NCI-H1436 (cell line): ENCODE data around the gene MSLN.
A peak's percentile ranks its signal among the peaks of the same experiment; 100 is the strongest.

Experiments used
- DNase-seq: peaks from one replicate; lab custom pipeline; 2025; lab: John Stamatoyannopoulos, UW

Gene MSLN

DNA sequence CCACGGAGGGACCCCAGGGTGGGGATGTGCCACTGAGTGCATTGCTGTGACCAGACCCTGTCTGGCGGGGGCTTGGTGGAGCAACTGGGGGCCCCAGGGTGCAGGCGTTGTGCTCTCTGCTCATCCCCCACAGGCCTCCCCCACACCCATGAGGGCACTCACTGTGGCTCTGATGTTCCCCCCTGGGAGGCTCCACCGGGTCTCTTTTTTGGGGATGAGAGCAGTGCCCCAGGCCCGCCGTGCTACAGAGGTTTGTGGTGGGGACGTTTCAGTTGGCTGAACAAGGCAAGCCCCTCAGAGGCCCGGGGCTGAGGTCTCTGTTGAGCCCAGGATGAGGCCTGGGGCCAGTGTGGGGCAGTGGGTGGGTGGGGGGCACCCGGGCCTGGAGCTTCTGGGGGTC, 36.8 kb upstream of the MSLN start:
- DNase-seq, result no peak

DNA sequence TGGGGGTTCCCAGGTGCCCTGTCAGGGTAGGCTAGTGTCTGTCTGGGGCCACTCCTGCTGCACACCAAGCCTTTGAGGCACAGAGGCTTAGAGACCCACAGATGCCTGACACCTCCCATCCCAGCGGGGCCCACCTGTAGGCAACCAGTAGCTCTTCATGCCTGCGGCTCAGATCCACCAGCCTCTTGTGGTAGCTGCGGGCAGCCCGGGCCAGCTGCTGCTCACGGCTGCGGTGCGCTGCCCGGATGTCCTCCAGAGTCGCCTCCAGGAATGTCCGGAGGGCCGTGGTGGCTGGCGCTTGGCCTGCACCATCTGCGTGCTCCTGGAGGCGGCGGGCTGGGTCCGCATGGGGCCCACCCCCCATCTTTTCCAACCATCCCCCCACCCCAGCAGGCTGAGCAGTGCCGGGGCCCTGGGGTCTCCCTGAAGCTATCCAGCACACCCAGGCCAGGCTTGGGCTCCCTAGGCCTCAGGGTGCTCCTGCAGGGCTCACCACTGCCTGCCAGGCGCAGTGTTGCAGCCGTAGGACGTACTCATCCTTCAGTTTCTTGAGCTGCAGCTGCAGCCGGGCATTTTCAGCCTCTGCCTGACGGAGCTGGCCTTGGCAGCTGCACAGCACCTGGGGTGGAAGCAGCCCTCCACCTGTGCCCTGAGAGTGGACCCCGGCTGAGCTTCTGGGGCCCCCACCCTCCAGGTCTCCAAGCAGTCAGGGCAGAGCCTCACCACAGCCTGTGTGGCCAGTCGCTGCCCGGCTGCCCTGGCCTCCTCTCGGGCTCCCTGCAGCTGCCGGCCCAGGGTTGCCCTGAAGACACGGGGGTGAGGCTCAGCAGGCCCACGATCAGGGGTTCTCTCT, 36.1 kb upstream of the MSLN start:
- DNase-seq, result no peak

DNA sequence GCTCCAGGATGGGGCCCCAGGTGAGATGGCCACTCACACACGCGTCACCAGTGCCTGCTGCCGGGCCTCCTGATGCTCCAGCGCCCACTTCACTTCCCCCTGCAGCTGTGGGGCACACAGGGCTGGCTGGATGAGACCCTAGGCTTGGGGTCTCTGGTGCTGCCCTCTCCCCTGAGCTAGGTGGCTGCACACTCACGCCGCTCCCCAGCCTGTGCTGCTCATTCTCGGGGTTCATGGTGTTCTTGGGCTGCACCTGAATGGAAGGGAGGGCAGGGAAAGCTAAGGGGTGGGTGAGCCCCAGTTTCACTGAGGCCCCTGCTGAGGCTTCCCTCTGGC, 35.5 kb upstream of the MSLN start:
- DNase-seq, result no peak

DNA sequence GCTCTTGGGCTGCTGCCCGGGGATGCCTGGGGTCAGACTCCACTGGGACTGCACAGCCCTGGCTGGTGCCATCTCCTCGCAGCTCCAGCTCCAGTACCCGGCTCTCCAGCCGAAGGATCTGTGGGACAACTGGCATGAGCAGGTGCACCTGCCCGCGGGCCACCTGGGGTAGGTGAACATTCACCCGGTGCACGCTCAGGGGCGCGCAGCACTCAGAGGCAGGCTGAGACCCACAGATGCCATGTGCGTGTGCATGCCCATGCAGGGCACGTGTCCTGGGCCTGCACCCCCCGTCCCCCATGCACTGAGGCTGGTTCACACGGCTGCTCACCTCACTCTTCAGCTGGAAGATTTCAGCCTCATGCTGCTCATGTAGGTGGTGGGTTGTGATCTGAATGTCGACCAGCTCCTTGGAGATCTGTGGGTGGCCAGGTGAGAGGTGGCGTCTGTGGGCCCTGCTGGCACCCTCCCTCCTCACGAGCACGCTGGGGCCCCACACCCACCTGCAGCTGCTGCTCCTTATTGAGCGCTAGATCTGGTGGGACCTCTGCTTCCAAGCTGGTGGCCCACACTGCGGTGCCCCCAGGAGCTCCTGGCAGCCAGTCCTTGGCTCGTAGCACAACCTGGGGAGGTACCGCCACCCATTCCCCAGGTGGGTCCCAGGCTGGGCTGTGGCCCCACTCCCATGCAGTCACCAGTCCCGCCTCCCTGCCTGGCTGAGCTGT, 34.9 kb upstream of the MSLN start:
- no peak for DNase-seq

DNA sequence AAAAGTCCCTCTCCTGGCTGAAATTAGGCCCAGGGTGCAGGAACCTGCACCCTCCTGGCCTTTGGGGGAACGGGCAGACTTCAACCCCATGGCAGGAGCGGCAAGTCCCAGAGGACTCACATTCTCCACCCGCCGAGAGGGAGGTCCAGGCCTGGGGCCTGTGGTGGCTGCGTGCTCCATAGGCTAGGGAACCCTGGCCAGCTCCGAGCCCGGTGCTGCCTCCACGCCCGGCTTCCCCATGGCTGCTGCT, 34.4 kb upstream of the MSLN start:
- DNase-seq, result peak; percentile 17

DNA sequence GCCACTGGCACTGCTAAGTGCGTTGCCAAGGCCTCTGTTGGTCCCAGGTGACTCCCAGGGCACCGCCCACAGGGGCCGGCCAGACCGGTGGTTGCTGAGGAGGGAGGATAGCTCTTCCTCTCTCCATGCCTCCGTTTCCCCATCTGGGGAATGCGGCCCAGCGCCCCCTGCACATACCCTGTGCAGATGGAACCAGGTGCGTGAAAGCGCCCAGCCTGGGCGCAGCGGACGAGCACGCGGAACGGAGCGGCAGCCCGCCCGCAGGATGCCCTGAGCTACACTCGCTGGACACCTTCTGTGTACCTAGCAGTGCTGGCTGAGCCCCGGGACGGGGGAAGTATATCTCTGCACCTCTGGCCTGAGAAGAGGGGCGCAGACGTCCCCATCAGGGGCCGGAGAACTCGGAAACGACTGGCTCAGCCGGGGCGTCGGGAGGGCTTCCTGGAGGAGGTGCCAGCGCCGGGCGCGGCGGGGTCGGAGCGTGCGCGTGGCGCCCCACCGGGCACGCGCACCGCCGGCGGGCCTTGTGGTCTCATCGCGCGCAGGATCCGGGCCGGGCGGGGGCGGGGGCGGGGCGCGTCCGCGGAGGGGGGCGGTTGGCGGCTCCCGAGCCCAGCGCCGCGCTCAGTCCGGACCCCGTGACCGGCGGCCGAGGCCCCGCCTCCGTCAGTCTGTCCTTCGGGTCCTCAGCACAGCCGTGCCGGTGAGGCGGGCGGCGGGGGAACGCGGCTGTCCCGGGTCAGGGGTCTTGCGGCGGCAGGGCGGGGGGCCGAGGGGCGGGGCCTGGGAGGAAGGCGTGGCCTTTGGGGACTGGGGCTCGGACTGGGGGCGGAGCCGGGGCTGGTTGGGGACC, 33.9 kb upstream of the MSLN start, which contains the start of the genes CCDC78 and HAGHL:
TSS of gene CCDC78 (minus strand) at position 6 of the 853 bp plus-strand sequence. CDS start 76 bp downstream, outside the sequence.
TSS of gene HAGHL (plus strand) at position 669 of the 853 bp plus-strand sequence. CDS start 404 bp downstream, outside the sequence.
- peak; percentile 12 for DNase-seq

DNA sequence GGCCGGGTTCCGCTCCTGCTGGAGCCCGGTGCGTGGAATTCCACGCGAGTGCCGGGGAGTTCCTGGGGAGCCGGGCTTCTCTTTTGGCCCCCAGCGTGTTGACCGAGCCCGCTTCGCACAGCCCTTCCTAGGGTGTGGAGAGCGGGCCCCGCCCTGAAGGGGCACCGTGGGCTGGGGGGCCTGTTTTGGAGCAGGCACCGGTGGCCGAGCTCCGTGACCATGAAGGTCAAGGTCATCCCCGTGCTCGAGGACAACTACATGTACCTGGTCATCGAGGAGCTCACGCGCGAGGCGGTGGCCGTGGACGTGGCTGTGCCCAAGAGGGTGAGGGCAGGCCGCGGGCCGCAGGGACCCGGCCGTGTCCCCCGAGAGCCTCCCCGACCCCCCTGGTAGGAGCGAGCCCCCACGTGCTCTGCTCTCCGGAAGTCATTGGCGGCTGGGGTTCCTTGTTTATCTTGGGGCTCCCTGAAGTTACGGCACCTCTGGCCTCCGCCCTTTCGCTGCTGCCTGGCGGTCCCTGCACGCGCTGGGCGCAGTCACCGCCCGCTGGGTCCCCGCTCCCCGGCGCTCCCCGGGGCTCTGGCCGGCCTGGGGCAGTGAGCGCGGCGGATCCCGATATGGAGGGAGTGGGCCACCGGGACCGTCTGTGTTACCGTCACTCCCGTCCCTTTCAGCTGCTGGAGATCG, 33.1 kb upstream of the MSLN start:
- DNase-seq, result no peak

DNA sequence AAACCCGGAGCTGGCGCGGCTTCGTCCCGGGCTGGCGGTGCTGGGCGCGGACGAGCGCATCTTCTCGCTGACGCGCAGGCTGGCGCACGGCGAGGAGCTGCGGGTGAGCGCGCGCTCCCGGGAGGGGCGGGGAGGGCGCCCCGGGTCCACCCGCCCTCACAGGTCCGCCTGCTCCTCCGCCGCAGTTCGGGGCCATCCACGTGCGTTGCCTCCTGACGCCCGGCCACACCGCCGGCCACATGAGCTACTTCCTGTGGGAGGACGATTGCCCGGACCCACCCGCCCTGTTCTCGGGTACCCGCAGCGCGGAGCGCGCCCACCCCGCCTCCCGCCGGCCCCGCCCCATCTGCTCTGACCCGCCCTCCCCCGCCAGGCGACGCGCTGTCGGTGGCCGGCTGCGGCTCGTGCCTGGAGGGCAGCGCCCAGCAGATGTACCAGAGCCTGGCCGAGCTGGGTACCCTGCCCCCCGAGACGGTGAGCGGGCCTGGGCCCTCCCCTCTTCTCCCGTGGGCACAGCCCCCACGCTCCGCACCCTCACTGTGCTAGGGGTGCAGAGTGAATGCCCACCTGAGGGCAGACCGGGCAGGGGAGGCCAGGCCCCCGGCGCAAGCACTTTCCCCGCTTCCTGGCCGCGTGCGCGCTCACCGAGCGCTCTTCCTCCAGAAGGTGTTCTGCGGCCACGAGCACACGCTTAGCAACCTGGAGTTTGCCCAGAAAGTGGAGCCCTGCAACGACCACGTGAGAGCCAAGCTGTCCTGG, 32.2 kb upstream of the MSLN start:
- DNase-seq, result peak; percentile 33

DNA sequence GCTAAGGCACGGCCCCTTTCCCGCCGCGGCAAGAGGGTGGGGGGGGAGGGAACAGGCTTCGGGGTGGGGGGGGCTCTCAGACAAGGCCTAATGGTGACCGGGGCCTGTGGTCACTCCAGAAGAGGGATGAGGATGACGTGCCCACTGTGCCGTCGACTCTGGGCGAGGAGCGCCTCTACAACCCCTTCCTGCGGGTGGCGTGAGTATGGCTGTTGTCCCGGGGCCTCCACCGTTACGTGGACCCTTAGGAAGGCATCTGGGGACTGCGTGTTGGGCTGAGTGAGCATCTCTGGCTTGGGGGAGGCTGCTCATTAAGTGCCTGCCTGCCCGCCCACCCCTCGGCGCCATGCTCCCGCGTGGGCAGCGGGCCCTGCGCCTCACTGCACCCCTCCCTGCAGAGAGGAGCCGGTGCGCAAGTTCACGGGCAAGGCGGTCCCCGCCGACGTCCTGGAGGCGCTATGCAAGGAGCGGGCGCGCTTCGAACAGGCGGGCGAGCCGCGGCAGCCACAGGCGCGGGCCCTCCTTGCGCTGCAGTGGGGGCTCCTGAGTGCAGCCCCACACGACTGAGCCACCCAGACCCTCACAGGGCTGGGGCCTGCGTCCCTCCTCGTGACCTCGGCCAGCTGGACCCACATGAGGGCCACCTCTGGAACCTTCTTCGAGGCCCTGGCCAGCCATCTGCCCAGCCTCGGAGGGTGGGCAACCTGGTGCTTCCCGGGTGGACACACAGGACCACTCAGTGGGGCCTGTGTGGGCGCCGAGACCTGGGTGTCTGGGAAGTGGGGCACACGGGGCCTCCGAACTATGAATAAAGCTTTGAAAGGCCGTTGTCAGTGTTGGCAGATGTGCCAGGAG, 31.4 kb upstream of the MSLN start:
- no peak for DNase-seq

DNA sequence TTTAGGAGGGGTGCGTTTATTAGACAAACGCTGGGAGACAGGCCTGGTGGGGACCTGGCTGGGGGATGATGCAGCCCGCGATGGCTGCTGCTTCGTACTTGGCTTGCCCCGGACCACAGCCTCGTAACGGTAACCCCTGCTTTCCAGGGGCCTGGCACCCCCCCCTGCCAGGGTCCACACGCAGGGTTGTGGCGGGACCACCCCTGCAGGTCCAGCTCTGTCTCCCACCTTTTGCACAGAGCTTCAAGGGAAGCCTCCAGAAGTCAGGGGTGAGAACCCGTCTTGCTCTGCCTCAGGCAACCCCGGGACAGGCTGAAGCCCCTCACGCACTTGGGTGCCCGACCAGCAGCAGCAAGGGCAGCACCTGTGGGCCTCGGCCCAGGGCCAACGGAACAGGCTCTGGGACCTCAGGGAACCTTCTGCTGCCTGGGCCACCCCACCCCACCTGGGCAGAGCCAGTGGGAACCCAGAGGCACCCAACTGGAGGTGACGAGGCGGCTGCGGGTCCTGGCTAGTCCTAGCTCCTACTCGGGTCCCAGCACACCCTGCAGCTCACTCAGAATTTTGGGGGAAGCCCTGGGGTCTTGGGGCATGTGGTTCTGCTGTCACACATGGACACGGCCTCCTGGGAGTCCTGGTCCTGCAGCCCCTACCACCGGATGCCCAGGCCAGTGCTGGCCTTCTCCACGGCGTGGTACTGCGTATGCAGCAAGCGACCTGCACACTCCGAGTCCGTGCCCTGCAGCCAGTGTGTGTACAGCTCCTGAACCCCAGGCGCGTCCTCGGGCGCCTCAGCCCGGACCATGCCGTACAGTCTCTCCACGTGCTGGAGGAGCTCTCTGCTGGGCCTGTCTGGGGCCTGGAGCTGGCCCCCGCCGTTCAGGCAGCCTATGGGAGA, 30.5 kb upstream of the MSLN start:
- no peak for DNase-seq

DNA sequence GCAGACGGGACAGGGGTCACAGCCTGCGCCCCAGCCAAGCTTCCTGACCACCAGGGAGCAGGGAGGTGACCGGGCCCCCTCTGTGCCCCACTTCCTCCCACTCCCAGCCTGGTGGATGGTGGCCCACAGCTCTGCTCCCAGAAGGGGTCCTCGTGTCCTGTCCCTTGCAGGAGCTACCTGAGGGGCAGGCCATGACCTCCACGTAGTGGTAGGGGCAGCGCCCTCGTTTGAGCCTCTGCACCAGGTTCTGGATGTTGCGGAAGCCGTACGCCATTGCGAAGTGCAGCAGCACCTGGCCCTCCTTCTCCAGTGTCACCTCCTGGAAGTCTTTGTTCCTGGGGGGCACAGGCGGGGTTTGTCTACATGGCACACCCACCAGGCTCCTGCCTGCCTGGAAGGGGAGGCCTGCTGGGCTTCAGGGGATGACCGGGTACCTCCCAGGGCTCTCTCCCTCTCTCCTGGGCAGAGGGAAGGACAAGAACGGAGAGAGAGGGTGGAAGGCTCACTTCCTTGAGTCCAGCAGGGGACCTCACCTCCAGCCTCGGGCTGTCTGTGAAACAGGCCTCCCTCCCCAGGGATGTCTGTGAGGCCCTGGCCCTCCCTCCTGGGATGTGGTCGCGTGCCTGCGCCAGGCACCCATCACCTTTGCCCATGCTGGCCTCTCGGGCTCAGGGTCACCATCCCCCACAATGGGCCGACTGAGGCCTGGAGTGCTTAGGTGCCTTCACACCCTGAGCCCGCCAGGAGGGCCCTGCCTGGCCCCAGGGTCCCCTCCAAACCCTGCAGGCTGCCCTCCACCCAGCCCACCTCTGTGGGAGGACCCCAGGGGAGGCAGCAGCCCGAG, 29.6 kb upstream of the MSLN start:
- DNase-seq, result no peak

DNA sequence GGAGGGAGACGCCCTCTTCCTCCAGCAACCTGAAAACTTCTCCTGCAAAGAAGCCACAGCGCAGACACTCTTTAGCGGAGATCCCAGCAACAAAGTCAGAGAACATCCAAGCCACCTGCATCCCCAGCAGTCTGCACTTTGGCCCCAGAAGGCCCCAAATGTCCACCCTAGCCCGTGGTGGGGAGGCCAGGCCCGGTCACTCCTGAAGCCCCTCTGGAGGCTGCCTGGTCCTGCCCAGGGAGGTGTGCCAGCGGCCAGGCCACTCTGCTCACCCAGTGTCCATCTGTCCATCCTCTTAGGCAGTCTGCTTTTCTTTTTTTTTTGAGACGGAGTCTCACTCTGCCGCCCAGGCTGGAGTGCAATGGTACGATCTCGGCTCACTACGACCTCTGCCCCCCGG, 28.2 kb upstream of the MSLN start:
- no peak for DNase-seq

DNA sequence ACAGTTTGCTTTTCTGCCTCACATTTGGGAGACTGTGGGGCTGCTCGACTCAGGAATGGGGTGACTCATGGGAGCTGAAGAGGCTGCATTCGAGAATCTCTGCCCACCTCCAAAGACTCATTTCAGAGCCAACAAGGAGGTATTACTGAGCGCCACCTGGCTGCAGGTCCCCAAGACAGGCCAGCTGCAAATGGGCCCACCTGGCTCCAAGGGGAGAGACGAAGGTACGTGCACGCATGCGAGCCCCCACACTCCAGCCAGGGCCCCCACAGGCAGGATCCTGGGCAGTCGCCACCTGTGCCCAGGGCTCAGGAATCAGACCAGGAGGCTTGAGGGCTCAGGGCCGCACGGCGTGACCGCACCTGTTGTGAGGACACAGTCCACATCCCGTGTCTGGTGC, 27.6 kb upstream of the MSLN start:
- DNase-seq, result no peak

DNA sequence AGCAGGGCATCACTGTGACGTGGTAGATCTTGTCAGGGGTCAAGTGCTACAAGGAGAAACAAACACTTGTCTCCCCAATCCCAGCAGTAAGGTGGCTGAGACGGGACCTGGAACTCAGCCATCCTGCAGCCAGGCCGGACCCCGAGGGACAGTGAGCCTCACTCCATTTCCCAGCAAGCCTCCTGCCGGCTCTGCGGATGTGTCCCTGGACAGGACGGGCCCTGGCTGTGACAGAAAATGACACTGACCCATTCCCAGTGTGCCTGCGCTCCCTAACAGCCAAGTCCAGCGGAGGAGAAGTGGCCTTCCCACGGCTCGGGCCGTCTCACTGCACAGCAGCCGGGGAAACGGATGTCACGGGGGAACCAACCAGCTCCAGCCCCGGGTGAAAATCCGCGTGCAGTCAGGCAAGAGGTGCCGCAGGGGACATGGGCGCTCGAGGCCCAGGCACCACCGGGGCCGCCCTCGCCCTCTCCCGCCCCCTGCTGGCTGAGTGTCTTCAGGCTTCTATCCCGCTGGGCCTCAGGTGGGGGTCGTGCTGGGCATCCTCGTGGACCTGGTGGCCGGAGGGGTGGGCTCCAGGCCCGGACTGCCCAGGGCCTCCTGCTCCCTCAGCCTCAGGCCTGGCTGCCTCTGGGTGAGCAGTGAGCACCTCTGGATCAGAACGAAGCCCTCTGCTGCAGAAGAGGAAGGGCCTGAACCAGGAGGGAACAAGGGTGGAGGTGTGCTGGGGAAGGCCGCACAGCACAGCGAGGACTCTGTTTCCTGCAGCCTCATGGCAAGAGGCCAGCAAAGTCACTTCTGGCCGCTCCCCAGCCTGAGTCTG, 26.9 kb upstream of the MSLN start:
- DNase-seq, result no peak

DNA sequence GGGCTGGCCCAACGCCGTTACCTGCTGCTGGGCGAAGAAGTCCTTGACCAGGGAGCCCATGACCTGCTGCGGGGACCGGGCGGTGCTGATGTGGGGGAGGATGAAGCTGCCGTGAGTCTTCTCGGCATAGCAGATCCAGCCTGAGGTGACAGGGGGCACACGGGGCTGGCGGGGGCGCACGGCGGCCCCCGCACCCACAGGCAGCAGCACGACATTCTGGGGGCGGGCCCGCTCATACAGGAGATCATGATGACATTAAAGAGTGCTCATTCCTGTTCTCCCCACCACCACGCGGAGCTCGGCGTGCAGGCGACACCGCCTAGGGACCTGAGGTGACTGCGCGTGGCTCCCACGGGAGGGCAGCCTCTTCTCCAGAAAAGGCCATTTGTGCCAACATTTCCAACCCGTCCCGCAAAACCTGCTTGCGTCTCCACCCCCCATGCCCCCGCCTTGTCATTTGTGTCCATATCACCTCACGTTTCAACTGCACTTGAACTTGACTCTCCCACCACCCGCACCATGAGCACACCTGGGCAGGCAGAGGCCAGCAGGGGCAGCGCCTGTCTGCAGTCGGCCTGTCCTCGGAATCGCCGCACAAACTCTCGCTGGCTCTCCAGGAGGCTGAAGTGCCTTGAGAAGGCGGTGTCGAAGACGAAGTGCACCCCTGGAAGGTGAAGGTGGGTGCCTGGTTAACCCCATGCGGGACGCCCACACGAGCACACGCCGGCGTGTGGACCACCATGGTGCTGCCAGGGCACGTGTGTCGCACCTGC, 26.1 kb upstream of the MSLN start:
- no peak for DNase-seq

DNA sequence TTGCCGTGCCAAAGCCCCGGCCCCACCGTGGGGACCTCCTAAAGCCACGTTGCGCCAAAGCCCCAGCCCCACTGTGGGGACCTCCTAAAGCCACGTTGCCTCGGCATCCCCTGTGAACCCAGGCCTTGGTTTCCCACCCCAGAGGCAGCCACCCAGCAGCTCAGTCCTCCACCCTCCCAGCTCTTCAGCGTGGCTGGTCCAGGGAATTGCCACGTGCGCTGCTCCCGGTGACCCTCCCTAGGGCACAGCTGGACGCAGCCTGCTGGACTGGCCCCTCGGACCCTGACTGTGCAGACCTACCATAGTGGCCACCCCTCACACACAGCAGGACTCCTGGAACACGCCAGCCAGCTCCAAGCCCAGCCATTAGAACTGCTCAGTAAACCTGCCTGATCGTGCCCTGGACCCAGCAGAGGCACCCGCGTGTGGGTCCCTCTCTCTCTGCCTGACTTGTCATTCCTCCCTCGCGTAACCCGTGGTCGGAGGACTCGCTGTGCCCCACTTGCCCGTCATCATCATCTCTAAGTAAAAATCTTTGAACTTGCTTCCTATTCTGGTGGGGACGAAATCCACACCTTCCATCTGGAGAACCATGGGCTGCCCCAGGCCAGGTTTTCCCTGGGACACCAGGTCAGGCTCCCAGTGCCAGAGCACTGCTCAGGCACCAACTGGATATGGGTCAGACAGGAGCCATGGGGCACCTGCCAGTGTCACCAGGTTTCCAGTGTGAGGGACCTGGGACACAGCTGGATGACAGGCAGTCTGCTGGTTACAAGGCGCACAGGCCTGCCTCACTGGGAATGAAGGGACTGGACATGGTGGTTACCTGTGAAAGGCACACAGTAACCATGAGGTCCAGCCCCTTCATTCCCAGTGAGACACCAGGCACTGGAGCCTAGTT, 25.3 kb upstream of the MSLN start:
- no peak for DNase-seq
